Measurements from ENCODE around the gene PLXDC2.

- TF ChIP-seq CTCF (IDR thresholded peaks at IDR 0.05) (no peak), POLR2A (IDR thresholded peaks at IDR 0.05) (no peak)
These were observed 3.3 kb upstream of the PLXDC2 start for GRCh38 chr10:19812976-19813375.
